K562 (cell line): ENCODE results near the gene KMT5B. TPM values are rescaled to one million over a fixed set of nuclear protein-coding genes. Genes with fewer than 3 reads are reported as not detected.

Experiments used
- BRCA1 ChIP-seq, 2 experiments: fragments of 450-650 bp in 1 of 2; sonication (generic) in 1 of 2; formaldehyde crosslinking in 1 of 2; IDR thresholded peaks; 2 replicates each; pipeline versions ENCODE4 v1.5.0 to v1.6.1; 2017 to 2020; ENCODE audit warnings: mild to moderate bottlenecking in 1 of 2, missing genetic modification reagents in 1 of 2
- EZH2 ChIP-seq: IDR thresholded peaks from 2 replicates; pipeline ENCODE4 v1.6.1; 2012; ENCODE audit warnings: low read depth, mild to moderate bottlenecking, inconsistent platforms, low read length, borderline replicate concordance
- FOXO4 ChIP-seq: fragments of 450-650 bp; formaldehyde crosslinking; IDR thresholded peaks from 2 replicates; pipeline ENCODE4 v1.4.0; 2020; ENCODE audit warnings: mild to moderate bottlenecking, moderate library complexity
- HDAC1 ChIP-seq, 2 experiments: fragments of 450-650 bp; IDR thresholded peaks; 2 replicates each; pipeline ENCODE4 v1.6.1; 2016 to 2017; ENCODE audit warnings: inconsistent platforms in 1 of 2, mild to moderate bottlenecking in 1 of 2, moderate library complexity in 1 of 2
- HDAC8 ChIP-seq: fragments of 450-650 bp; IDR thresholded peaks from 2 replicates; pipeline ENCODE4 v1.6.1; 2016; ENCODE audit warnings: mild to moderate bottlenecking, missing genetic modification characterization, moderate library complexity, missing compliant biosample characterization
- JUNB ChIP-seq: fragments of 450-650 bp; formaldehyde crosslinking; conservative IDR thresholded peaks from 2 replicates; pipeline ENCODE4 v1.4.0; 2020; ENCODE audit warnings: mild to moderate bottlenecking
- KDM2B ChIP-seq: fragments of 250-450 bp; sonication (Bioruptor Pico); IDR thresholded peaks from 2 replicates; pipeline ENCODE4 v1.8.0; 2021; ENCODE audit warnings: mild to moderate bottlenecking, moderate library complexity
- MAFK ChIP-seq: IDR thresholded peaks from 2 replicates; pipeline ENCODE4 v1.6.1; 2011; ENCODE audit warnings: low read length, improper control_type of control experiment
- MCM5 ChIP-seq: fragments of 450-650 bp; IDR thresholded peaks from 2 replicates; pipeline ENCODE4 v1.6.1; 2016; ENCODE audit warnings: low read depth
- NBN ChIP-seq: fragments of 450-650 bp; IDR thresholded peaks from 2 replicates; pipeline ENCODE4 v1.6.1; 2016; ENCODE audit warnings: low read depth, mild to moderate bottlenecking
- NEUROD1 ChIP-seq: fragments of 150-350 bp; IDR thresholded peaks from 2 replicates; pipeline ENCODE4 v1.6.1; 2014; ENCODE audit warnings: borderline replicate concordance, low read length, low read depth; ENCODE audit not compliant: partially characterized antibody
- POLR3A ChIP-seq: IDR thresholded peaks from 2 replicates; pipeline ENCODE4 v1.6.1; 2011; ENCODE audit warnings: borderline replicate concordance, mild to moderate bottlenecking, moderate library complexity; ENCODE audit not compliant: insufficient read length, insufficient read depth; ENCODE audit errors: extremely low read depth
- SAFB ChIP-seq: fragments of 200-400 bp; formaldehyde crosslinking; IDR thresholded peaks from 2 replicates; pipeline ENCODE4 v1.6.1; 2017; ENCODE audit warnings: low read depth, low read length, borderline replicate concordance
- SFPQ ChIP-seq: fragments of 200-400 bp; formaldehyde crosslinking; IDR thresholded peaks from 2 replicates; pipeline ENCODE4 v1.6.1; 2017; ENCODE audit warnings: mild to moderate bottlenecking, low read depth, low read length, moderate library complexity
- SIN3A ChIP-seq, 2 experiments: fragments of 150-350 bp in 1 of 2; IDR thresholded peaks; 2 replicates each; pipeline ENCODE4 v1.6.1; 2011 to 2016; ENCODE audit warnings: borderline replicate concordance in 2 of 2, low read depth in 2 of 2, low read length in 2 of 2, mild to moderate bottlenecking in 2 of 2, moderate library complexity in 2 of 2; ENCODE audit not compliant: control insufficient read depth in 1 of 2
- SIN3B ChIP-seq: fragments of 450-650 bp; IDR thresholded peaks from 2 replicates; pipeline ENCODE4 v1.6.1; 2017; ENCODE audit warnings: low read depth, mild to moderate bottlenecking, moderate library complexity
- STAT5A ChIP-seq: IDR thresholded peaks from 2 replicates; pipeline ENCODE4 v1.6.1; 2012; ENCODE audit warnings: low read length, inconsistent platforms, borderline replicate concordance
- TAL1 ChIP-seq: fragments of 450-650 bp; IDR thresholded peaks from 2 replicates; pipeline ENCODE4 v1.6.1; 2016; ENCODE audit warnings: mild to moderate bottlenecking
- ZC3H8 ChIP-seq: fragments of 450-650 bp; IDR thresholded peaks from 2 replicates; pipeline ENCODE4 v1.6.1; 2017
- ZNF12 ChIP-seq: sonication (generic); formaldehyde crosslinking; IDR thresholded peaks from 2 replicates; pipeline ENCODE4 v1.4.0; 2020; ENCODE audit warnings: mild to moderate bottlenecking, missing genetic modification reagents
- ZNF124 ChIP-seq: sonication (generic); formaldehyde crosslinking; IDR thresholded peaks from 2 replicates; pipeline ENCODE4 v1.8.1; 2022; ENCODE audit warnings: missing genetic modification reagents
- ZNF175 ChIP-seq: fragments of 200-800 bp; sonication (Bioruptor generic); IDR thresholded peaks from 2 replicates; pipeline ENCODE4 v1.6.1; 2016; ENCODE audit warnings: low read depth, mild to moderate bottlenecking, missing genetic modification characterization, missing compliant biosample characterization
- ZNF695 ChIP-seq: fragments of 450-650 bp; formaldehyde crosslinking; IDR thresholded peaks from 2 replicates; pipeline ENCODE4 v1.4.0; 2020; ENCODE audit warnings: mild to moderate bottlenecking, moderate library complexity
- polyA plus RNA-seq, 8 experiments: library from polyadenylated mRNA; depleted of rRNA in 4 of 8; stranded (reverse) in 5 of 8; unstranded in 3 of 8; fragments of >200 nt; fragmentation: Nextera tagmentation in 2 of 8; fragmentation: Illumina TruSeq in 1 of 8; extraction: Ambion mirVana in 2 of 8; extraction: Trizol in 1 of 8; gene quantifications; 2 replicates each; pipeline versions ENCODE4 v1.2.1 to v1.2.3, GENCODE V29; 2011 to 2014; ENCODE audit warnings: inconsistent platforms in 1 of 8, missing spikeins in 1 of 8
- total RNA-seq, 7 experiments: library from RNA; depleted of rRNA in 6 of 7; stranded (reverse); fragments of >200 nt in 6 of 7; fragmentation: Illumina TruSeq in 2 of 7; extraction: Trizol in 2 of 7; gene quantifications; 2 replicates each; pipeline versions ENCODE4 v1.2.1 to v1.2.3, GENCODE V29; 2011 to 2021; ENCODE audit warnings: low replicate concordance in 1 of 7
- TF ChIP-seq, protein P1 (sequence below): sonication (generic); formaldehyde crosslinking; IDR thresholded peaks from 2 replicates; pipeline ENCODE4 v1.8.1; 2022; ENCODE audit warnings: missing genetic modification reagents

Gene KMT5B
- total and polyA plus RNA-seq, 9 of the 15 experiments (the other 6 are each of a cell fraction or from before 2014, with no cell fraction given): 7.3 to 27.3 (median 20.9) TPM

GRCh38 chr11:68121067-68121899 lies 91.8 kb downstream of the KMT5B start, which contains the start of gene CHKA (continued):
- no peak for TF ChIP-seq FOXO4 (CRISPR knock-in tag)
- no peak for TF ChIP-seq SAFB
- no peak for TF ChIP-seq KDM2B (CRISPR knock-in tag)
- TF ChIP-seq ZC3H8: no peak
- TF ChIP-seq ZNF695 (CRISPR knock-in tag): no peak
- no peak for TF ChIP-seq BRCA1 (IDR thresholded peaks at IDR 0.05)
- TF ChIP-seq BRCA1 (CRISPR knock-in tag; IDR thresholded peaks at IDR 0.05): no peak
- TF ChIP-seq HDAC1 (IDR thresholded peaks at IDR 0.05): peak in 1 of 2 experiments; percentile 51; a peak in 1 of 4 replicates
- TF ChIP-seq EZH2: no peak
- no peak for TF ChIP-seq NBN
- TF ChIP-seq SIN3A (IDR thresholded peaks at IDR 0.05; ENCODE audit: borderline replicate concordance in 2 of 2, control insufficient read depth in 1 of 2, low read depth in 2 of 2, low read length in 2 of 2): no peak; a peak in 1 of 4 replicates
- TF ChIP-seq, protein P1, sequence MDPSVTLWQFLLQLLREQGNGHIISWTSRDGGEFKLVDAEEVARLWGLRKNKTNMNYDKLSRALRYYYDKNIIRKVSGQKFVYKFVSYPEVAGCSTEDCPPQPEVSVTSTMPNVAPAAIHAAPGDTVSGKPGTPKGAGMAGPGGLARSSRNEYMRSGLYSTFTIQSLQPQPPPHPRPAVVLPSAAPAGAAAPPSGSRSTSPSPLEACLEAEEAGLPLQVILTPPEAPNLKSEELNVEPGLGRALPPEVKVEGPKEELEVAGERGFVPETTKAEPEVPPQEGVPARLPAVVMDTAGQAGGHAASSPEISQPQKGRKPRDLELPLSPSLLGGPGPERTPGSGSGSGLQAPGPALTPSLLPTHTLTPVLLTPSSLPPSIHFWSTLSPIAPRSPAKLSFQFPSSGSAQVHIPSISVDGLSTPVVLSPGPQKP (CRISPR knock-in tag): no peak
- TF ChIP-seq POLR3A: no peak
- TF ChIP-seq STAT5A: no peak
- TF ChIP-seq TAL1: no peak
- no peak for TF ChIP-seq SFPQ
- no peak for TF ChIP-seq JUNB (CRISPR knock-in tag)
- no peak for TF ChIP-seq NEUROD1
- TF ChIP-seq MAFK: no peak
- no peak for TF ChIP-seq SIN3B
- TF ChIP-seq ZNF12 (CRISPR knock-in tag): peak; percentile 66; the same call in 1 of the 2 replicates
- no peak for TF ChIP-seq ZNF124 (CRISPR knock-in tag)
- no peak; the same call in 1 of the 2 replicates for TF ChIP-seq ZNF175 (CRISPR knock-in tag)
- TF ChIP-seq MCM5: no peak
- TF ChIP-seq HDAC8 (tag): 0 out of 2 replicates have a peak, but pooled peaks have one; percentile 4
